Left renal cortex interstitium (tissue), 4 donors: ENCODE data around the gene MRPS11. TPM values are rescaled to one million over a fixed set of nuclear protein-coding genes. Genes with fewer than 3 reads are reported as not detected.
"Not testable (repeated sequence)": the region's sequence is repeated elsewhere in the genome, so short reads cannot be mapped to it uniquely, and the experiment has no call there.

ENCODE experiments used
- DNase-seq, 4 donors: peaks; one replicate each; pipeline ENCODE4 v3.0.0-alpha.2; 2013; ENCODE audit warnings: low read depth in 4 of 4, low spot score in 2 of 4, missing footprints in 1 of 4
- polyA plus RNA-seq, 4 donors: library from polyadenylated mRNA; unstranded; fragments of 120-200 nt; gene quantifications; one replicate each; pipeline ENCODE4 v1.2.1, GENCODE V29; 2013; ENCODE audit not compliant: insufficient read length in 4 of 4

Gene MRPS11
- polyA plus RNA-seq, result 10 to 100 TPM; 43.2 to 55.1 (median 49.2) TPM

DNA sequence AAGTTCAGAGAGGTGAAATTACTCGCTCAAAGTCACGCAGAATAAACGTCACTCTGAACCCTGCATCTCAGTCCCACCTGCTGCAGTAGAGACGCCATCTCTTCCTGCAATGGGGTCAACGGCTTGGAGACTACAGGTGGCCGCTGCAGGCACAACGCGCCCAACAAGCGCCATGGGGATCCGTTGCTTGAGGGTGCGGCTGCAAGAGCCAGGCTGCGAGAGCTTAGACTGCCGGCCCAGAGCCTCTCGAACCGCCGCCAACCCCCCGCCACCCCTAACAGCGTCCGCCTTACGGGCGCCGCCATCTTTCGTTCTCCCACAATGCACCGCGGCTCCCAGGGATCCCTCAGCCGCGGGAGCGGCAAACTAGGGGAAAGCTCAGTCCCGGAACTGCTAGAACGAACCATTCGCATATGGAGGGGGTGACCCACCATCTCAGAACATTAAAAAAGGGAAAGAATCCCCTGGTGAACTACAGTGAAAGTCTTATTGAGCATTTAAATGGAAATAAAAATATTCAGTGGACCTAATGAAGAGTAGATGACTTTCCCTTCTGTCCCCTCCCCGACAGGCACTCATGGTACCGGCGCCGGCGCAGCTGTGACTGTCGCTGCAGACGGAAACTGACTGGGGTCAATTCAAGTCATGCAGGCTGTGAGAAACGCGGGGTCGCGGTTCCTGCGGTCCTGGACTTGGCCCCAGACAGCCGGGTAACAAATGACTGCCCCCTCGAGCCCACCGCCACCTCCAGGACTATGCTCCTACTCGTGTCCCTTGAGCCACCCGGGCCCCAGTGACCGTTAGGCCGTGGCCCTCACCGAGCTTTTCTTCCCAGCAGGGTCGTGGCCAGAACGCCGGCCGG lies at the start of gene MRPS11, which contains the start of gene MRPL46:
Gene MRPS11, plus strand, starts transcription at position 636 of the 862 bp plus-strand sequence. Its CDS starts 10 bp downstream, at position 646.
Gene MRPL46, minus strand, starts transcription at position 316 of the 862 bp plus-strand sequence. Its CDS starts 11 bp downstream, at position 305.
- peak; percentile 87 to 96 (median 92) for DNase-seq

DNA sequence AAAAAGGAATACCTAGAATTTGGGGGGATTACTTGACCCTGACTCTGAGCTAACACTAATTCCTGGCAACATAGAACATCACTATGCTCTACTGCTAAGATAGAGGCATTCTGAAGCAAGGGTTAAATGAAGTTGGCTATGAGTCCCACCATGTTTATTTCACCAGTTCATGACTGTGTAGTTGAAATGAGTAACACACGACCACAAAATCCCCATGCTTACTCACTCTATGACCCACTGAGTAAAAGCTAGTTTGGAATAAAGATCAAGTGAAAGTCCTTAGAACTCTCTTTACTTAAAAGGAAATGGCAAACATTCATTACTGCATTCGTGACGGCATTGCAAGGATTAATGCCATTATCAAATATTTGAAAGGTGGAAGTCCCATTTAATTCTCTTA lies 47.7 kb upstream of the MRPS11 start:
- no peak for DNase-seq

DNA sequence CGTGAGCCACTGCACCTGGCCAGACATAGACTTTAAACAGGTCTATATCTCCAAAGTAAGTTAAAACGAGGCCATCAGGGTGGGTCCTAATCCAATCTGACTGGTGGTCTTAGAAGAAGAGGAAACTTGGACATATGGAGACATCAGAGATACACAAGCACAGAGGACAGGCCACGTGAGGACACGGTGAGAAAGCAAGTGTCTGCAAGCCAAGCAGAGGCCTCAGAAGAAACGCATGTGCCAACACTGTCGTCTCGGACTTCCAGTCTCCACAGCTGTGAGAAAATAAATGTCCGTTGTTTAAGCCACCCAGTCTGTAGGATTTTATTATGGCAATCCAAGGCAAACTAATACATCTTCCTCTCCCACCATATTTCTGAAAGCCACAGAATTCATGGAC lies 44.2 kb upstream of the MRPS11 start:
- no peak for DNase-seq

DNA sequence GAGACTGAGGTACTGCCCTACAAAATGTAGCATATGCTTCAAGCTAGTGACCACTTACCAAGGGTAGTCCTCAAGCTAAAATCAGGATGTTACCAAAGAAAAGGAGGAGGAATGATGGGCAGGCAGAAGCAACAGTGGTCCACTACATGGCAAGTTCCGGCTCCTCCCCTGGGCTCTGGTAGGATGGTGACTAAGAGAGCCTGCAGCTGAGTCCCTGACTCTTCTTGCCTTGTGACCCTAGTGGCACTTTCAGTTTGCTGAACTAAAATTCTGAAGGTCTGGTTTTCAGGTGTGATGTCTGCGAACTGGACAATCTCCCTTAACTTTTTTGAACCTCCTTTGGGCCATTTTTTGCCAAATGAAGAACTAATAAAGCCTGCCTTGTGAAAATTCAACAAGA lies 41.2 kb upstream of the MRPS11 start:
- DNase-seq, result no peak

DNA sequence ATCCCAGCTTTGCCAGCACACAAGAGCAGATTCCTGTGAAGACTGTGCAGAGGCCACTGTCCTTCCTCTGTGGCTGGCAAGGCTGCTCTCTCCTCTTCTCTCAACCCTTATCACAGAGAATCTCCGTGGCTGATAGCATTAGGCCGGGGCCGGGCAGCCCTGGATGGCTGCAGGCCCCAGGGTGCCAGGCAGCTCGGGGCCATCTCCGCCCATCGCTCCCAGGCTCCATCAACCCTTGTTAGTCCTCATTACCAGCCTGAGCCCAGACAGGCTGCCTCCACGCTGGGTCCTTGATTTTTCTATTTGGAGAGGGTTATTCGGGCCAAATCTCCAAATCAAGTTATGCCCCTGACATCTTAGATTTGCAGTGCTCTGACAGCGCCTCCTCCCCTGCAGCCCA lies 39.5 kb upstream of the MRPS11 start:
- no peak for DNase-seq

DNA sequence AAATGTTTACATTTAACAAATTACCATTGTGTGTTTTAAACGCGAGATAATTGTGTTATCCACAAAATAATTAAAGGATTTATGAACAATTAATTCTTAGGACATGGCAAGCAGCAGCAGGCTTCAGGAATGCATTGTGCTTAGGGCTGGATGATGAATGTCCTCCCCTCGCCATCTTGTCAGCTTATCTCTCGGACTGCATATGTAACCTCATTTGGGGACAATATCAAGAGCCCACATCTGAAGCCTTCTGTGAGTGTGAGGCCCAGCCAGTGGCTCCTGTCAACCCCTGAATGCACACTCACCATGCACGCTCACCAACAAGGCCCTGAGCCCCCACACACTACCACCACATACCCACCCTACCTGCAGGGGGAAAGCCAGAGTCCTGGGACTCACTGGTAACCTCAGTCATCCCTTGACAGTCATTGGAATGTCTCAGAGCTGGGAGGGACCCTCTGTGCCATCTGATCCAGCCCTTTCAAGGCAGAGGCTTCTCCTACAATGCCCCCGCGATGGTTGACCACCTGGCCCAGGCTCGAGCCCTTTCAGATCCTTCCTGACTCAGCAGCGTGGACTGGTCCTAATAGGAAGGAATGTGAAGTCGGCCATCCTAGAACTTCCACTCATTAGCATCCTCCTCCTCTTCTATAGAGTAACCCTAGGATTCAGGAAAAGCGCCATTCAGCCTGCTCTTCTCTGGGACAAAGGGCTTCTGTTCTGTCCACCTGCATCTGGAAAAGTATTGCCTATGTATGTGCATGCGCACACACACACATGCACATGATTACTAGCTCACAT lies 38.5 kb upstream of the MRPS11 start:
- DNase-seq, result no peak

DNA sequence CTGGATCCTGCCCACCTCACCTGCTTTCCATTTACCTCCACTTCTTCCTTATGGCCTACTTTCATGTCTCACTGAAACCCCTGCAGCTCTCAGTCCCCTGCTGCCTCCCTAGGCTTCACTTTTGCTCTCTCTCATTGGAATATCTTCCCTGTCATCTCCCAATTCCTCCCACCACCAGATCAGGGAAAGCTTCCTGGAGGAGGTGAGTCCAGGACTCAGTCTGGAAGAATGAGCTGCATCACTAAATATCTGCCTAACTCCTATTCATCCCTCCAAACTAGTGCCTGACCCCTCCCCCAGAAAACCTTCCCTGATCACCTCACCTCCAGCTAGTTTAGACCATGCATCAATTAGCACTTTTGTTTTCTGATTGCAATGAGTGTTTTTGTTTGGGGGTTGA lies 37.5 kb upstream of the MRPS11 start:
- no peak for DNase-seq

DNA sequence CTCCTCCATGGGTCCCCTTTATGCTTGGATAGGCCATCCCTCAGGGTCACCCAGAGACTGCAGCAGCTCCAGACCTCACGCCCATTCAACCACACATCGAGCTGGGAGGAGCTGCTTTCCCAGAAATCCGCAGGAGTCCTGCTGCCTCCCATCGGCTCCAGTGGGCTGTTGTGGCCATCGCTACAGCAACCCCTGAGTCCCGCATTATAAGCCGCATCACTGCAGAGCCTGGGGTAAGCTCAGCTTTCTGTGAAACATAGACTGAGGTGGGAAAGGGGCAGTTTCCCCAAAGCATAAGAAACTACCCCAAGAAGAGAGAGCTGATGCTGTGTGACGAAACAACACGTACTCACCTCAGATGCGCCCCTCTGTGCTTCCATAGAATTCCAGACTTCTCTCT lies 36.1 kb upstream of the MRPS11 start:
- no peak for DNase-seq

DNA sequence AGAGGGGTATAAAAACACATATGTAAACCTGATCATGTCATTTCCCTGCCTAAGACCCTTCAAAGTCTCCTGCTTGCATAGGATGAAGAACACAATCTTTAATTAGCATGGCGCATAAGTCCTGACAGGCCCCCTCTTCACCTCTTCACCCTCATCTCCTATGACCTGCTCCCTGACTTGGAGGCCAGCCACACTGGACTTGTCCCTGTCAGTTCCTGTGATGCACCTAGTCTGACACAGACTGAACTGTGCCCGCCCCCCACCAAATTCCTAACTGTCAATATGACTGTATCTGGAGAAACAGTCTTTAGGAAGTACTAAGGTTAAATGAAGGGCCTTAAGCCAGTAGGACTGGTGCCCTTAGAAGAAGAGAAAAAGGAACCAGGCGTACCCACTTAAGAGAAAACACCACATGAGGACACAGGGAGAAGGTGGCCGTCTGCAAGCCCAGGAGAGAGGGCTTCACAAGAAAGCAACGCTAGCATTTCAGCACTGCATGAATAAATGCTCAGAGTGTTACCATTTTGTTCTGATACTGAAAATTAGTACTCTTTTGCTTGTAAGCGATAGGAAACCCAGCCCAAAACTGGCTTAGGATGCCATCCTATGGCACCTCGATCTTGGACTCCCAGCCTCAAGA lies 34.3 kb upstream of the MRPS11 start:
- DNase-seq, result no peak

DNA sequence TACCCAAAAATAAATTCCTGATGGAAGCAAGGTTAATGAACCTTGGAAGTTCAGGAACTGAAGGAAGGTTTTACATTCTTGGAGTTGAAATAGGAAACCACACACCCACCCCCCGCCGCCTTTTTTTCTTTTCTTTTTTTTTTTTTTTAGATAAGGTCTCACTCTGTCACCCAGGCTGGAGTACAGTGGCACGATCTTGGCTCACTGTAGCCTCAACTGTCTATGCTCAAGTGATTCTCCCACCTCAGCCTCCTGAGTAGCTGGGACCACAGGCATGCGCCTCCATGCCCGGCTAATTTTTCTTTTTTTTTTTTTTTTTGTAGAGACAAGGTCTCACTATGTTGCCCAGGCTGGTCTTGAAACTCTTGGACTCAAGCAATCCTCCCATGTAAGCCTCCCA lies 33.4 kb upstream of the MRPS11 start:
- not testable (repeated sequence) for DNase-seq

DNA sequence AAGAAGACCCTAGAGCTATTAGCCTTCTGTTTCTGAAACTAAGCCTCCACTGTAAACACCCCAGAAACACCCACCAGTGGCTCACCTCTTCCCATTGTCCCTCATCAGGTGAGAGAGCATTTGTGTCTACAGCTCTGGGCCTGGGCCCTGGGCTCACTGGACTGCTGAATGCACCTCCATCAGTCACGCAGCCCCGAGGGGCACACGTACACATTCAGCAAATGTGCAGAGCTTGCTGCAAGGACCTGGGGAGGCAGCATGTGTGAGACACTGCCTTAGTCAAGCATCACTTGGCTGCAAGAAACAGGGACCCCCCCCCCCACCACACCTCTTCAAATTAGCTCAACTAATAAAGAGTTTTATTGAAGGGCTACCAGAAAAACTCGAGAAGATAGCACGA lies 29.3 kb upstream of the MRPS11 start:
- DNase-seq, result no peak

DNA sequence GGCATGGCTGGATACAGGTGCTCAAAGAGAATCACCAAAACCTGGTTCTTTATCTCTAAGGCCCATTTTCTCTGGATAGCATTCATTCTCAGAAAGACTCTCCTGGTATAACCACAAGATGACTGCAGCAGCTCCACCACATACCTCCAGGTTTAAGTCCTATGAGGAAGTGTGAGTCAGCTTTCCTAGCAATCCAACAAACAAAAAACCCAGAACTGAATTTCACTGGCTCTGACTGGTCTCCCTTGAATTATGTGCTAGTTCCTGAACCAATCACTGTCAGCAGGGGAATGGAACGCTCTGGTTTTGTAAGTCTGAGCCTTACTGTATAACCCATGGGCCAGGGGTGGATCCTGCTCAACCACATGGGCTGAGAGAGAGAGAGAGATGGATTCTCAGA lies 27.5 kb upstream of the MRPS11 start:
- DNase-seq, result no peak

DNA sequence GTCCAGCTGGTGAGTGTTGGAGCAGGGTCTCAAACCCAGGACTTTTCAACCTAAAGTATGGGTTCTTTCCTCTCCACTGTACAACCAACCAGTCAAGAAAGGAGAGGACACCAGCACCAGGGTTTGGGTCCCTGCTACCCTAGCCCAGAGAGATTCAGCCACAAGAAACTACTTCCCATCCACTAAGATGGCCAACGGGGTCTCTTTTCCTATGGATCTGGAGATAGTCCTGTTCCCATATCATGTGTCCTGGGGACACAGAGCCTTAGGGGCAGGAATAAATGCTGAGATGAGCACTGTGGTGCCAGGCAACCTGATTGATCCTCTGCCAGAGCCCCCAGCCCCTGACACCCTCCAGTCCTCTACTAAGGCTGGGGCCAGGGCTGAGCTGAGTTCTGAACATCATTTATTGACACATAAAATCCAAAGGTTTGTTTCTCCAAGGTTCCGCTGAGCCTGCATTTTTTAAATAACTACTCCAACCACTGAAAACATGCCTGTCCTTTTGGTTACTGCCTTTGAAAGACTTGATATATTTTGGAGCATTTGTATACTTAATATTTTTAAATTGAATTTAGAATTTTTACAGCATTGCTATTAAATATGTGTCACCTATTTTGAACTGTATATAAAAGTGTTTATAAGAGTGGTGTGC lies 26.3 kb upstream of the MRPS11 start:
- DNase-seq, result no peak

DNA sequence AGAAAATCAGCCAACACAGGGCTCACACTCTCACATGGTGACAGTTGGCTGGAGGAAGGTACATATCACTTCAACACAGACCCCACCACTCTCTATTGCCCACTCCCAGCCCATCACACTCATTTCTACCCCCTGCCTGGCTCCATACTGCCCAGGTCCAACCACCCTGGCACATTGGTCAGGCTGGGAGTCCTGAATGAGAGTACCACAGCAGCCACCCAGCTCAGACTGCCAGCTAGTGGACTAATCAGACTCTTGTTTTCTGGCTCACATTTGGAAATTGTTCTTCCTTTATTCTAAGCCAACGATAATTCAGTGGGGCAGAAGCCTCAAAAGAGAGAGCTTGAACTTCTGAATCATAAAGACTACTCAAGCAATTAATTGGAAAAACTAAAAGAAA lies 20.3 kb upstream of the MRPS11 start:
- DNase-seq, result no peak

DNA sequence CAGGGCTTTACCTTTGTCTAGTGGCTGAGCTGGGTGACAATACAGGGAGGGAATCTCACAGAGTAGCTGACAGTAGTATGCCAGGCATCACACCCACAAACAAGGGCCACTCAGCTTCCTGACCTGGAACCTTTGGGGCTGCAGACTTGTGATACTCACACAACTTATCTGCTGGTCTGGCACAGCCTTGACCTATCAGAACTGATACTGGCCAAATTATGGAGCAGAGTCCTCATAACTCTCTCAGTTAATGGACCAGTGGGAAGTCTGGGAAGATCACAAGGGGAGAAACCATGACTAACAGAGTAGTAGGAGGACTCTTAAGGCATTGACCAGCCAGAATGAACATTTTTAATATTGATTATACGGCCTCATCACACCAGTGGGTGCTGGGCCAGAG lies 19.8 kb upstream of the MRPS11 start:
- no peak for DNase-seq

DNA sequence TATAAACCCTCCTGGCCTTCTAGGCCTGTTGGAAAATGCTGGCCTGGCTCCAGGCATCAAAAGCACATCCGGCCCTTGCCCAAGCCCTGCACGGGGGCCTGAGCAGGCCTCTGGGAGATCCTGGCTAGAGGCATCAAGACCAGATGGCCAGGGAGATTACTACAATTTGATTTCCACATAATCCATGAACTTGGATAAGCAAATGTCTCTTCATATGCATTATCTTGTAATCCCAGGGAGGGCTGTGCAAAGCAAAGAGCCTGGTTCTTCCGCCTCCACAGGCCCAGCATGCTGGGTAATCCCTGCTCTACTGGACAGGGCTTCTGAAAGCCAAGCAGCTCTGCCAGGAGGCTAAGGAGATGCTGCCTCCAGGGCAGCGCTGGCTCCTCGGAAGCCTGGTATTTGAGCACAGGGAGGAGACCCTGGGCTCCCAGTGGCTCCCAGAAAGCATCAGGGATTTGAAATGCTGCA lies 18.5 kb upstream of the MRPS11 start:
- DNase-seq, result no peak

DNA sequence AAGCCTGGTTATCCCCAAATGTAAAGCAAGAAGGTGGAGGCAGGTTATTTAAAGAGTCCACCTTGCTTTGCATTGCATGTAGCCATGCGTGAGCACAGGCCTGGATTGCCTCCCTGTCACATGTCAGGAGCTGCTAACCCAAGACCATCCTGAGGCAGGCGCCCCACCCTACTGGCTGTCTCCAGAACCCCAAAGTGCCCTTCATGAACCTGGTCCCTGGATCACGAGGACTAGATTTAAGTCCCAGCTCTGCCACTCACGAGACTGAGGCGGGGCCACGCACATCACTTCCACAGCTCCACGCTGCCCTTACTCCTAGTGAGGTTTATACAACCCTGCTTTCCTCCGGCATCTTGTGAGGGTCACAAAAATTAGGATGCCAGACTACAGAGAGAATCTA lies 17.9 kb upstream of the MRPS11 start:
- DNase-seq, result no peak

DNA sequence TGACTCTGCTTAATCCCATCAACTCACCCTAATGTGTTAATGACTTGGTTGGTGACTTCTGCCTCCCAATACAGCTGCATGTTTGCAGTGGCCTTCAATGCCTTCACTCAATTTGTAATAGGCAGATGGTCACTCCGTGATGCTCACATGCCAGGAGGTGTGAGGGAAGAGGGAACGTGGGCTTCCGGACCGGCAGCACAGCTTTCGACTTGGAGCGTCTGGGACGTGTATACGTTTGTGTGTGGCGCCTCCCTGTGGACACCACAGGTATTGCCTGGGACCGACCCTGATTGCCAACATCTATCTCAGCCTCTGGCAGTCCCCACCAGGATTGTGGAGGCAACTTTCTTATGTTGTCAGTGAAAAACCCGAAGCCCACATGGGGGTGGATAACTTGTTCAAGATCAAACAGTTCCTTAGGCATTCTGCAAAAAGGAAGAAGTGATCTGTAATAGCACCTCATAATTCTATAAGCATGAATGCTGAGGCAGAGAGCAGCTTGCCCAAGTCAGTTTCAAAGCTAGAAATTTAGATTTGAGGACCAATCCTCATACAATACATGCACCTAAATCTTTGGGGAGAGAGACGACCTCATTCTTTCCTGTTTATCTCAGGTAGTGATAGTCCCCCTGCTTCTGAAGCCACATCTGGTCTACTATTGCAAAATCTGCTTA lies 17.2 kb upstream of the MRPS11 start:
- peak in 2 of 4 donors; percentile 32 to 34 for DNase-seq

DNA sequence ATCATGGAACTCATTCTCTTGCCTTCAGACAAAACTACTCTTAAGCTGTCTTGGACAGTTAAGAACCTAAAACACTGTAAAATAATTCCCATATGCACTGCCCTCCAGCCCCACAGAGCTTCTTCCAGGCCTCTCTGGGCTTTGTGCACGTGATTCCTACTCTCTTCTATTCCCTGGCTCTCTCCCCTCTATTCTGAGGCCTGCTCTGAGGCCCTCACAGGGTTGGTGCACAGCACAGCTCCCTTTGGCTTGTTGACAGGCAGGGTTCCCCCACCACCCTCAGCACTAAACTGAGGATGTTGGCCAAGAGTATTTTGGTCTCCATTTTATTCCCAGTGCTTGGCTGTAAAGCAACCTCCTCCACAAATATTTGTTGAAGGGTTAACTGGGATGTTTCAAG lies 13.9 kb upstream of the MRPS11 start:
- no peak for DNase-seq

DNA sequence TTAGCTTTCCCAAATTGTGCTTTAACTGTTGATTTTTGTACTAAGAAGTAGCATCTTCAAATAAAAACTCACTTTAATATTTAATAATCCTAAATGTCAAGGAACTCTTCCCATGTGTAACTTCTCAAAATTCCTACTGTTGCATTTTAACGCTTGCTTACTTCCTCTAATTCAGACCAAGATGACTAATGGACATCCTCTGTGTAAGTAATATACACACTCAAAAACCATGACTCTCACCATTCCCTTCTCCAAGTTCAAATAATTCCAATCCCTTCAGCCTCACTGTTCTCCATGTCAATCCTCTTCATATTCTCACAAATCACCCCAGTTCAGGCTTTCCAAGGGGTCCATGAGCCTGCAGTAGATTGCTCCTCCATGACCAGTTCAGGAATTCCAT lies 13.3 kb upstream of the MRPS11 start:
- DNase-seq, result no peak
